Subcutaneous adipose tissue (tissue), 4 donors: ENCODE results near the gene RSU1. TPM values are rescaled to one million over a fixed set of nuclear protein-coding genes. Genes with fewer than 3 reads are reported as not detected.

Experiments used
- total RNA-seq, 4 donors: library from RNA; depleted of rRNA; stranded (reverse); fragments of >200 nt; gene quantifications; one replicate each; pipeline ENCODE4 v1.1.0, GENCODE V29; 2016
- TF ChIP-seq, protein P1 (sequence below): fragments of 450-650 bp; IDR thresholded peaks from one replicate; pipeline ENCODE4 v1.5.1; 2016; ENCODE audit warnings: low read depth, mild to moderate bottlenecking, control low read depth, antibody characterized with exemption, moderate library complexity

Gene RSU1
- total RNA-seq, 4 donors from 2014 or later, result 57.0 to 147 (median 99.7) TPM

- TF ChIP-seq, protein P1, sequence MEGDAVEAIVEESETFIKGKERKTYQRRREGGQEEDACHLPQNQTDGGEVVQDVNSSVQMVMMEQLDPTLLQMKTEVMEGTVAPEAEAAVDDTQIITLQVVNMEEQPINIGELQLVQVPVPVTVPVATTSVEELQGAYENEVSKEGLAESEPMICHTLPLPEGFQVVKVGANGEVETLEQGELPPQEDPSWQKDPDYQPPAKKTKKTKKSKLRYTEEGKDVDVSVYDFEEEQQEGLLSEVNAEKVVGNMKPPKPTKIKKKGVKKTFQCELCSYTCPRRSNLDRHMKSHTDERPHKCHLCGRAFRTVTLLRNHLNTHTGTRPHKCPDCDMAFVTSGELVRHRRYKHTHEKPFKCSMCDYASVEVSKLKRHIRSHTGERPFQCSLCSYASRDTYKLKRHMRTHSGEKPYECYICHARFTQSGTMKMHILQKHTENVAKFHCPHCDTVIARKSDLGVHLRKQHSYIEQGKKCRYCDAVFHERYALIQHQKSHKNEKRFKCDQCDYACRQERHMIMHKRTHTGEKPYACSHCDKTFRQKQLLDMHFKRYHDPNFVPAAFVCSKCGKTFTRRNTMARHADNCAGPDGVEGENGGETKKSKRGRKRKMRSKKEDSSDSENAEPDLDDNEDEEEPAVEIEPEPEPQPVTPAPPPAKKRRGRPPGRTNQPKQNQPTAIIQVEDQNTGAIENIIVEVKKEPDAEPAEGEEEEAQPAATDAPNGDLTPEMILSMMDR, result no peak
These were observed 29.8 kb downstream of the RSU1 start for GRCh38 chr10:16787361-16787791.

- TF ChIP-seq, protein P1, result no peak
These were observed 36.8 kb downstream of the RSU1 start for GRCh38 chr10:16780338-16780880.

GRCh38 chr10:16779384-16779915 lies 37.8 kb downstream of the RSU1 start:
- TF ChIP-seq, protein P1, result no peak

- TF ChIP-seq, protein P1, result no peak
These were observed 39.5 kb downstream of the RSU1 start for GRCh38 chr10:16777473-16778370.

- TF ChIP-seq, protein P1, result no peak
These were observed 40.3 kb downstream of the RSU1 start for GRCh38 chr10:16776896-16777295.

- TF ChIP-seq, protein P1, result no peak
These were observed 43.9 kb downstream of the RSU1 start for GRCh38 chr10:16773334-16773733.

- TF ChIP-seq, protein P1, result no peak
These were observed 46.6 kb downstream of the RSU1 start for GRCh38 chr10:16770670-16771069.
